Measurements from ENCODE around the gene ASTL.

ASTL gene

GRCh38 chr2:96112501-96113366 lies 25.6 kb downstream of the ASTL start:
- Histone ChIP-seq H3K4me3 (no peak overlapping the region), H3K36me3 (replicated peaks) (no peaks in the 10 kb centered on the region), H3K4me1 (peaks cover 5% of the 10 kb centered on the region), H3K9me3 (no peaks in the 10 kb centered on the region), H3K27me3 (ENCODE audit: low read depth) (no peaks in the 10 kb centered on the region)
- in situ Hi-C loops (cut with MboI; ENCODE audit: low sequenced_read_pairs): loop anchor here (25.0 kb wide), 1 partner anchor 100 kb away; no protein-coding TSS in a partner anchor
- no peak for DNase-seq (ENCODE audit: low spot score in 2 of 2)

GRCh38 chr2:96111823-96112500 lies 26.3 kb downstream of the ASTL start:
- Histone ChIP-seq H3K36me3 (replicated peaks) (no peaks in the 10 kb centered on the region), H3K4me1 (no peaks in the 10 kb centered on the region), H3K4me3 (no peak overlapping the region), H3K27me3 (ENCODE audit: low read depth) (no peaks in the 10 kb centered on the region), H3K9me3 (no peaks in the 10 kb centered on the region)
- in situ Hi-C loops (cut with MboI; ENCODE audit: low sequenced_read_pairs): loop anchor here (25.0 kb wide), 1 partner anchor 100 kb away; no protein-coding TSS in a partner anchor
- no peak for DNase-seq (ENCODE audit: low spot score in 2 of 2)

- DNase-seq (ENCODE audit: low spot score in 2 of 2): no peak
- Histone ChIP-seq H3K27me3 (ENCODE audit: low read depth) (no peaks in the 10 kb centered on the region), H3K9me3 (no peaks in the 10 kb centered on the region), H3K4me1 (no peaks in the 10 kb centered on the region), H3K36me3 (replicated peaks) (no peaks in the 10 kb centered on the region), H3K4me3 (no peak overlapping the region)
- in situ Hi-C loops (cut with MboI; ENCODE audit: low sequenced_read_pairs): loop anchor here (25.0 kb wide), 1 partner anchor 99 kb away; no protein-coding TSS in a partner anchor
Measured at GRCh38 chr2:96111257-96111640, 27.1 kb downstream of the ASTL start.

- no peaks in the 10 kb centered on the region for H3K9me3 ChIP-seq
- no peaks in the 10 kb centered on the region for H3K27me3 ChIP-seq (ENCODE audit: low read depth)
- no peak for DNase-seq (ENCODE audit: low spot score in 2 of 2)
- no peaks in the 10 kb centered on the region for H3K36me3 ChIP-seq (replicated peaks)
- H3K4me1 ChIP-seq: no peaks in the 10 kb centered on the region
- H3K4me3 ChIP-seq: no peak overlapping the region
- in situ Hi-C loops (cut with MboI; ENCODE audit: low sequenced_read_pairs): loop anchor here (25.0 kb wide), 1 partner anchor 98 kb away; no protein-coding TSS in a partner anchor
Measured at GRCh38 chr2:96110621-96111256, 27.6 kb downstream of the ASTL start.

GRCh38 chr2:96109931-96110511 lies 28.3 kb downstream of the ASTL start:
- in situ Hi-C loops (cut with MboI; ENCODE audit: low sequenced_read_pairs): loop anchor here (25.0 kb wide), 1 partner anchor 98 kb away; no protein-coding TSS in a partner anchor
- Histone ChIP-seq H3K4me1 (no peaks in the 10 kb centered on the region), H3K9me3 (0 out of 2 replicates have a peak, but pooled peaks cover 5% of the 10 kb centered on the region), H3K36me3 (replicated peaks) (no peaks in the 10 kb centered on the region), H3K4me3 (no peak overlapping the region), H3K27me3 (ENCODE audit: low read depth) (no peaks in the 10 kb centered on the region)
- DNase-seq (ENCODE audit: low spot score in 2 of 2): no peak

- Histone ChIP-seq H3K4me3 (no peak overlapping the region), H3K9me3 (0 out of 2 replicates have a peak, but pooled peaks cover 5% of the 10 kb centered on the region), H3K27me3 (ENCODE audit: low read depth) (no peaks in the 10 kb centered on the region), H3K36me3 (replicated peaks) (no peaks in the 10 kb centered on the region), H3K4me1 (no peaks in the 10 kb centered on the region)
- in situ Hi-C loops (cut with MboI; ENCODE audit: low sequenced_read_pairs): loop anchor here (25.0 kb wide), 1 partner anchor 97 kb away; no protein-coding TSS in a partner anchor
- DNase-seq (ENCODE audit: low spot score in 2 of 2): no peak
Measured at GRCh38 chr2:96109361-96109680, 29.0 kb downstream of the ASTL start.

GRCh38 chr2:96108541-96109360 lies 29.6 kb downstream of the ASTL start:
- in situ Hi-C loops (cut with MboI; ENCODE audit: low sequenced_read_pairs): loop anchor here (25.0 kb wide), 1 partner anchor 96 kb away; no protein-coding TSS in a partner anchor
- H3K27me3 ChIP-seq (ENCODE audit: low read depth): no peaks in the 10 kb centered on the region
- no peak overlapping the region for H3K4me3 ChIP-seq
- no peak for DNase-seq (ENCODE audit: low spot score in 2 of 2)
- H3K36me3 ChIP-seq (replicated peaks): no peaks in the 10 kb centered on the region
- no peaks in the 10 kb centered on the region for H3K4me1 ChIP-seq
- H3K9me3 ChIP-seq: 0 out of 2 replicates have a peak, but pooled peaks cover 5% of the 10 kb centered on the region

GRCh38 chr2:96108151-96108540 lies 30.2 kb downstream of the ASTL start:
- 0 out of 2 replicates have a peak, but pooled peaks cover 5% of the 10 kb centered on the region for H3K9me3 ChIP-seq
- in situ Hi-C loops (cut with MboI; ENCODE audit: low sequenced_read_pairs): loop anchor here (25.0 kb wide), 1 partner anchor 96 kb away; no protein-coding TSS in a partner anchor
- H3K4me3 ChIP-seq: no peak overlapping the region
- H3K4me1 ChIP-seq: no peaks in the 10 kb centered on the region
- DNase-seq (ENCODE audit: low spot score in 2 of 2): no peak
- no peaks in the 10 kb centered on the region for H3K36me3 ChIP-seq (replicated peaks)
- no peaks in the 10 kb centered on the region for H3K27me3 ChIP-seq (ENCODE audit: low read depth)

- in situ Hi-C loops (cut with MboI; ENCODE audit: low sequenced_read_pairs): loop anchor here (25.0 kb wide), 1 partner anchor 95 kb away; no protein-coding TSS in a partner anchor
- Histone ChIP-seq H3K4me3 (no peak overlapping the region), H3K27me3 (ENCODE audit: low read depth) (no peaks in the 10 kb centered on the region), H3K9me3 (0 out of 2 replicates have a peak, but pooled peaks cover 5% of the 10 kb centered on the region), H3K4me1 (no peaks in the 10 kb centered on the region), H3K36me3 (replicated peaks) (no peaks in the 10 kb centered on the region)
- no peak for DNase-seq (ENCODE audit: low spot score in 2 of 2)
Measured at GRCh38 chr2:96107708-96108065, 30.6 kb downstream of the ASTL start.

GRCh38 chr2:96106991-96107707 lies 31.2 kb downstream of the ASTL start:
- in situ Hi-C loops (cut with MboI; ENCODE audit: low sequenced_read_pairs): loop anchor here (25.0 kb wide), 1 partner anchor 95 kb away; no protein-coding TSS in a partner anchor

GRCh38 chr2:96105994-96106715 lies 32.1 kb downstream of the ASTL start:
- Histone ChIP-seq H3K4me1 (no peaks in the 10 kb centered on the region), H3K4me3 (no peak overlapping the region), H3K9me3 (0 out of 2 replicates have a peak, but pooled peaks cover 5% of the 10 kb centered on the region), H3K36me3 (replicated peaks) (no peaks in the 10 kb centered on the region), H3K27me3 (ENCODE audit: low read depth) (no peaks in the 10 kb centered on the region)
- DNase-seq (ENCODE audit: low spot score in 2 of 2): no peak
- in situ Hi-C loops (cut with MboI; ENCODE audit: low sequenced_read_pairs): loop anchor here (25.0 kb wide), 1 partner anchor 94 kb away; no protein-coding TSS in a partner anchor

More at GRCh38 chr2:96106991-96107707, 31.2 kb downstream of the ASTL start:
- no peak for DNase-seq (ENCODE audit: low spot score in 2 of 2)
- Histone ChIP-seq H3K27me3 (ENCODE audit: low read depth) (no peaks in the 10 kb centered on the region), H3K36me3 (replicated peaks) (no peaks in the 10 kb centered on the region), H3K9me3 (0 out of 2 replicates have a peak, but pooled peaks cover 5% of the 10 kb centered on the region), H3K4me1 (no peaks in the 10 kb centered on the region), H3K4me3 (no peak overlapping the region)
